ENCODE results near the gene QKI.

GRCh38 chr6:163602851-163603250 lies 188.3 kb downstream of the QKI start:
- no peak for TF ChIP-seq EZH2 (IDR thresholded peaks at IDR 0.05; ENCODE audit: low read length)
- TF ChIP-seq, protein P1, sequence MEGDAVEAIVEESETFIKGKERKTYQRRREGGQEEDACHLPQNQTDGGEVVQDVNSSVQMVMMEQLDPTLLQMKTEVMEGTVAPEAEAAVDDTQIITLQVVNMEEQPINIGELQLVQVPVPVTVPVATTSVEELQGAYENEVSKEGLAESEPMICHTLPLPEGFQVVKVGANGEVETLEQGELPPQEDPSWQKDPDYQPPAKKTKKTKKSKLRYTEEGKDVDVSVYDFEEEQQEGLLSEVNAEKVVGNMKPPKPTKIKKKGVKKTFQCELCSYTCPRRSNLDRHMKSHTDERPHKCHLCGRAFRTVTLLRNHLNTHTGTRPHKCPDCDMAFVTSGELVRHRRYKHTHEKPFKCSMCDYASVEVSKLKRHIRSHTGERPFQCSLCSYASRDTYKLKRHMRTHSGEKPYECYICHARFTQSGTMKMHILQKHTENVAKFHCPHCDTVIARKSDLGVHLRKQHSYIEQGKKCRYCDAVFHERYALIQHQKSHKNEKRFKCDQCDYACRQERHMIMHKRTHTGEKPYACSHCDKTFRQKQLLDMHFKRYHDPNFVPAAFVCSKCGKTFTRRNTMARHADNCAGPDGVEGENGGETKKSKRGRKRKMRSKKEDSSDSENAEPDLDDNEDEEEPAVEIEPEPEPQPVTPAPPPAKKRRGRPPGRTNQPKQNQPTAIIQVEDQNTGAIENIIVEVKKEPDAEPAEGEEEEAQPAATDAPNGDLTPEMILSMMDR (optimal IDR thresholded peaks at IDR 0.05 in 1 of 3, IDR thresholded peaks at IDR 0.05 in 1 of 3, conservative IDR thresholded peaks at IDR 0.05 in 1 of 3; ENCODE audit: extremely low read depth in 1 of 3, insufficient read depth in 2 of 3, low read length in 3 of 3): no peak

Data from keratinocyte (primary cell).